A549 (cell line): ENCODE measurements around the gene TCAIM. TPM values are rescaled to one million over a fixed set of nuclear protein-coding genes. Genes with fewer than 3 reads are reported as not detected.

Experiments
- ATAC-seq, 2 experiments: fragments of 200-7000 bp in 1 of 2; fragments of >200 bp in 1 of 2; cut with Nextera tagmentation in 1 of 2; cut with Tn5 transposase in 1 of 2; 3 replicates each; pipeline versions ENCODE4 v1.8.0 to v1.9.1; 2018 to 2020; ENCODE audit warnings: mild to moderate bottlenecking in 1 of 2, moderate library complexity in 1 of 2
- CTCF ChIA-PET: fragments of 300-600 bp; sonication (Branson Sonifier 250); formaldehyde crosslinking; extraction: SDS; loops from one replicate; lab custom pipeline; 2021; ENCODE audit warnings: antibody characterized with exemption, inconsistent platforms; lab: Yijun Ruan, JAX
- POLR2A ChIA-PET: fragments of 350-600 bp; formaldehyde crosslinking; extraction: SDS; loops from one replicate; lab custom pipeline; 2021; ENCODE audit warnings: antibody characterized with exemption, inconsistent platforms; lab: Yijun Ruan, JAX
- DNase-seq, 2 experiments: peaks; one replicate each; pipeline versions ENCODE4 v3.0.0 to v3.0.0-alpha.2; 2011 to 2016; ENCODE audit warnings: low read depth in 1 of 2, low spot score in 1 of 2
- FAIRE-seq: peaks from 2 replicates; lab custom pipeline; 2011; peaks lifted over from hg19 to GRCh38; lab: Jason Lieb, UNC
- H3K27ac ChIP-seq, 2 experiments: fragments of >200 bp; sonication (Bioruptor Twin); formaldehyde crosslinking; 3 replicates each; pipeline ENCODE4 v1.5.1; 2016 to 2017
- H3K4me1 ChIP-seq: fragments of >200 bp; sonication (Bioruptor Twin); formaldehyde crosslinking; 3 replicates; pipeline ENCODE4 v1.6.1; 2016
- H3K4me2 ChIP-seq: fragments of >200 bp; sonication (Bioruptor Twin); formaldehyde crosslinking; 3 replicates; pipeline ENCODE4 v1.6.1; 2016
- H3K4me3 ChIP-seq: fragments of >200 bp; sonication (Bioruptor Twin); formaldehyde crosslinking; 3 replicates; pipeline ENCODE4 v1.5.1; 2016
- H3K9me3 ChIP-seq: fragments of >200 bp; sonication (Bioruptor Twin); formaldehyde crosslinking; 3 replicates; pipeline ENCODE4 v1.6.1; 2016
- BHLHE40 ChIP-seq: IDR thresholded peaks from 2 replicates; pipeline ENCODE4 v1.6.1; 2012; ENCODE audit warnings: low read depth, low read length, inconsistent platforms
- CEBPB ChIP-seq, 2 experiments: fragments of >200 bp in 1 of 2; sonication (Bioruptor Twin) in 1 of 2; formaldehyde crosslinking in 1 of 2; IDR thresholded peaks; 2 replicates each; pipeline ENCODE4 v1.6.1; 2012 to 2016
- CHD2 ChIP-seq: fragments of 150-350 bp; IDR thresholded peaks from 2 replicates; pipeline ENCODE4 v1.6.1; 2014; ENCODE audit warnings: low read length; ENCODE audit not compliant: partially characterized antibody
- EHMT2 ChIP-seq: fragments of 200-600 bp; sonication (generic); IDR thresholded peaks from 2 replicates; pipeline ENCODE4 v1.6.1; 2016; ENCODE audit warnings: antibody characterized with exemption, low read depth, mild to moderate bottlenecking, moderate library complexity
- ELK1 ChIP-seq: fragments of 150-350 bp; IDR thresholded peaks from 2 replicates; pipeline ENCODE4 v1.6.1; 2014; ENCODE audit warnings: low read depth, mild to moderate bottlenecking, low read length
- ESRRA ChIP-seq: fragments of 150-350 bp; IDR thresholded peaks from 2 replicates; pipeline ENCODE4 v1.6.1; 2014; ENCODE audit warnings: mild to moderate bottlenecking, low read length, borderline replicate concordance
- FOXS1 ChIP-seq: fragments of 250-450 bp; sonication (Bioruptor Pico); IDR thresholded peaks from 2 replicates; pipeline ENCODE4 v1.5.0; 2020; ENCODE audit warnings: mild to moderate bottlenecking, moderate library complexity
- HDAC2 ChIP-seq: fragments of 200-600 bp; sonication (generic); IDR thresholded peaks from 2 replicates; pipeline ENCODE4 v1.6.1; 2016
- HEYL ChIP-seq: fragments of 250-450 bp; sonication (Bioruptor Pico); IDR thresholded peaks from 2 replicates; pipeline ENCODE4 v1.8.0; 2021; ENCODE audit warnings: mild to moderate bottlenecking, moderate library complexity
- HOXA7 ChIP-seq: fragments of 250-450 bp; sonication (Bioruptor Pico); IDR thresholded peaks from 2 replicates; pipeline ENCODE4 v1.5.0; 2020; ENCODE audit warnings: mild to moderate bottlenecking, moderate library complexity
- HOXB13 ChIP-seq: fragments of 250-450 bp; sonication (Bioruptor Pico); IDR thresholded peaks from 2 replicates; pipeline ENCODE4 v1.5.0; 2020; ENCODE audit warnings: low read depth, mild to moderate bottlenecking, moderate library complexity
- JUN ChIP-seq, 2 experiments: fragments of >200 bp; sonication (Bioruptor Twin); formaldehyde crosslinking; IDR thresholded peaks; 2 replicates in 1 of 2; 3 replicates in 1 of 2; pipeline ENCODE4 v1.6.1; 2016 to 2017
- KDM1A ChIP-seq: fragments of 200-600 bp; sonication (generic); IDR thresholded peaks from 2 replicates; pipeline ENCODE4 v1.6.1; 2016; ENCODE audit warnings: low read depth, mild to moderate bottlenecking
- MAZ ChIP-seq: fragments of 150-350 bp; IDR thresholded peaks from 2 replicates; pipeline ENCODE4 v1.6.1; 2014; ENCODE audit warnings: antibody characterized with exemption, low read depth, low read length, borderline replicate concordance
- MYC ChIP-seq: IDR thresholded peaks from 2 replicates; pipeline ENCODE4 v1.6.1; 2012; ENCODE audit warnings: mild to moderate bottlenecking, inconsistent platforms, low read length, improper control_type of control experiment, borderline replicate concordance
- NFE2L2 ChIP-seq: fragments of 150-350 bp; conservative IDR thresholded peaks from 2 replicates; pipeline ENCODE4 v1.6.1; 2014; ENCODE audit warnings: low read length
- POLR2A ChIP-seq: IDR thresholded peaks from 2 replicates; pipeline ENCODE4 v1.6.1; 2012; ENCODE audit warnings: mild to moderate bottlenecking, low read length
- RAD21 ChIP-seq, 2 experiments: fragments of >200 bp in 1 of 2; sonication (Bioruptor Twin) in 1 of 2; formaldehyde crosslinking in 1 of 2; IDR thresholded peaks in 1 of 2; conservative IDR thresholded peaks in 1 of 2; 2 replicates in 1 of 2; 3 replicates in 1 of 2; pipeline ENCODE4 v1.6.1; 2012 to 2018; ENCODE audit warnings: inconsistent platforms in 1 of 2
- RARB ChIP-seq: fragments of 250-450 bp; sonication (Bioruptor Pico); IDR thresholded peaks from 2 replicates; pipeline ENCODE4 v1.8.0; 2021; ENCODE audit warnings: mild to moderate bottlenecking, moderate library complexity
- RNF2 ChIP-seq: fragments of 200-600 bp; sonication (generic); IDR thresholded peaks from 2 replicates; pipeline ENCODE4 v1.6.1; 2016; ENCODE audit warnings: low read depth, mild to moderate bottlenecking, antibody characterized with exemption, moderate library complexity, borderline replicate concordance
- SMC3 ChIP-seq: fragments of >200 bp; sonication (Bioruptor Twin); formaldehyde crosslinking; IDR thresholded peaks from 3 replicates; pipeline ENCODE4 v1.6.1; 2018; ENCODE audit warnings: inconsistent platforms
- SREBF2 ChIP-seq: fragments of 450-650 bp; IDR thresholded peaks from 2 replicates; pipeline ENCODE4 v1.6.1; 2014; ENCODE audit warnings: mild to moderate bottlenecking, moderate library complexity
- USF2 ChIP-seq: fragments of 450-650 bp; IDR thresholded peaks from 2 replicates; pipeline ENCODE4 v1.6.1; 2014; ENCODE audit warnings: antibody characterized with exemption
- WGBS: methylation state at CpG from one replicate; pipeline ENCODE4 v1.1.6; 2017; ENCODE audit errors: missing lambda C conversion rate; 5-methylcytosine and 5-hydroxymethylcytosine counted together
- polyA plus RNA-seq, 4 experiments: library from polyadenylated mRNA; depleted of rRNA in 3 of 4; stranded (reverse); fragments of >200 nt; fragmentation: RNase III in 1 of 4; extraction: RNeasy Plus Mini Kit Qiagen cat#74134 plus additional on column Dnase treatment in 1 of 4; gene quantifications; 2 replicates in 3 of 4; 3 replicates in 1 of 4; pipeline ENCODE4 v1.2.3, GENCODE V29; 2011 to 2017
- TF ChIP-seq, protein P1 (sequence below): IDR thresholded peaks from 2 replicates; pipeline ENCODE4 v1.6.1; 2012
- TF ChIP-seq, protein P2 (sequence below): fragments of 250-450 bp; sonication (Bioruptor Pico); IDR thresholded peaks from 2 replicates; pipeline ENCODE4 v1.5.0; 2021; ENCODE audit warnings: mild to moderate bottlenecking, moderate library complexity, borderline replicate concordance

Gene TCAIM
- polyA plus RNA-seq, 2 of the 4 experiments (the other 2 are of a cell fraction) = 10.8 to 19.2 TPM

- no peak for TF ChIP-seq RAD21 (conservative IDR thresholded peaks at IDR 0.05 in 1 of 2, IDR thresholded peaks at IDR 0.05 in 1 of 2)
- no peak for TF ChIP-seq SREBF2
- TF ChIP-seq KDM1A = no peak
These were observed 107.2 kb downstream of the TCAIM start (continued) for GRCh38 chr3:44445786-44446185.

DNA sequence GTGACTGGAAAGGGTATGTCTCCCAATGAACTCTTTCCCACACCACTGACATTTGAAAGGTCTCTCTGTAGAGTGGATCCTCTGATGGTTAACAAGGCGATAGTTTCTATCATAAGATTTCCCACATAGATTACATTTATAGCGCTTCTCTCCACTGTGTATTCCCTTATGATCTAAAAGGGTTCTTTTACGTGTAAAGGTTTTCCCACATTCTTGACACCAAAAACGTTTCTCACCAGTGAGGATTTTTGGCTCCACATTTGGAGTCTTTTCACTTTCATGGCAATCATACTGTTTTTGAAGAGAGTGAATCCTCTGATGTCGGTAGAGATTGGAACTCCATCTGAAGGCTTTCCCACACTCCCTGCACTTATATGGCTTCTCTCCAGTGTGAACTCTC, 108.4 kb downstream of the TCAIM start:
- ChIA-PET POLR2A (no interaction called here), CTCF (no interaction called here)
- WGBS = 92% methylated on average over 5 of the region's 5 CpGs

DNA sequence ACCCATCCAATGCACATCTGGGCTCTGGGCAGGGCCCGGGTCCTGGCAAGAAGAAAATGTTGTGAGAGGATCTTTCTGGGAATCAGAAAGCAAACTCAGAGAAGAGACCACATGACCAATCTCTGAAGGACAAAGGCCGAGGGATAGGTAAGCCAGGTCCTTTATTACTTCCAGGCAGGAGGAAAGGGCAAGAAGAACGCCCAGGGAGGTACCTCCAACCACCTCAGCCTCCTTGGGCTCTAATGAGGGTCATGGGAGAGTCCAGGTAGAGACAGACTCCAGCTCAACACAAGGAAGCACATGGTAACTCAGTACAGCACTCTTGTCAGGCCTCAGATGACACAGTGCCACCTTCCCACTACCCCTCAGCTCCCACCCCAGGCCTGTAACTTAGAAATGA, 112.9 kb downstream of the TCAIM start:
- ChIA-PET CTCF (no interaction called here), POLR2A (no interaction called here)
- 86% methylated on average over 3 of the region's 3 CpGs for WGBS
- Histone ChIP-seq H3K4me1 (no peaks in the 10 kb centered on the region), H3K4me2 (no peak overlapping the region), H3K27ac (no peak overlapping the region), H3K9me3 (peaks cover 54% of the 10 kb centered on the region), H3K4me3 (no peak overlapping the region)
- DNase-seq (no peak), FAIRE-seq (no peak), ATAC-seq (no peak)
- TF ChIP-seq HOXB13 (CRISPR knock-in tag) = no peak
- TF ChIP-seq JUN (IDR thresholded peaks at IDR 0.05) = no peak

More for the DNA sequence above, 108.4 kb downstream of the TCAIM start:
- FAIRE-seq (no peak), ATAC-seq (no peak), DNase-seq (no peak)
- Histone ChIP-seq H3K4me2 (no peak overlapping the region), H3K4me1 (no peaks in the 10 kb centered on the region), H3K27ac (no peak overlapping the region), H3K9me3 (peaks cover 72% of the 10 kb centered on the region), H3K4me3 (no peak overlapping the region)
- TF ChIP-seq HDAC2 (no peak), HOXA7 (CRISPR knock-in tag) (no peak), BHLHE40 (no peak), RNF2 (no peak), CEBPB (IDR thresholded peaks at IDR 0.05) (no peak), SMC3 (no peak), MAZ (no peak), POLR2A (no peak), HEYL (no peak)
- TF ChIP-seq, all 56 proteins: peak for 0

DNA sequence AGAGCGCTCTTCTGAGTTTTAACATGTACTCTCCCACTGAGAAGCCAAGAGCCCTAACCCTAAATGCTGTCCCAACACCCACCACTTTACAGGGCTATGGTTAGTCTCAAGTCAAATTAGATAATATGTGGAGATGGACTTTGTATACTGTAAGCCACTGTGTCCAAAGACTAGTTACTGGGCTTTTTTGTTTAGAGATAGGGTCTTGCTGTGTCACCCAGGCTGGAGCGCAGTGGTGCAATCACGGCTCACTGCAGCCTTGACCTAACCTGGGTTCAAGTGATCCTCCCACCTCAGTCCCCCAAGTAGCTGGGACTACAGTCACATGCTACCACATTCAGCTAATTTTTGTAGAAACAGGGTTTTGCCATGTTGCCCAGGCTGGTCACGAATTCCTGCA, 115.7 kb downstream of the TCAIM start:
- no peak for ATAC-seq
- Histone ChIP-seq H3K4me1 (no peaks in the 10 kb centered on the region), H3K9me3 (peaks cover 34% of the 10 kb centered on the region), H3K27ac (no peak overlapping the region), H3K4me3 (no peak overlapping the region), H3K4me2 (no peak overlapping the region)
- no peak for DNase-seq
- no peak for FAIRE-seq
- 83% methylated on average over 3 of the region's 4 CpGs for WGBS
- ChIA-PET POLR2A (no interaction called here), CTCF (no interaction called here)
- TF ChIP-seq EHMT2 = no peak
- TF ChIP-seq ELK1 = no peak
- TF ChIP-seq, protein P1, sequence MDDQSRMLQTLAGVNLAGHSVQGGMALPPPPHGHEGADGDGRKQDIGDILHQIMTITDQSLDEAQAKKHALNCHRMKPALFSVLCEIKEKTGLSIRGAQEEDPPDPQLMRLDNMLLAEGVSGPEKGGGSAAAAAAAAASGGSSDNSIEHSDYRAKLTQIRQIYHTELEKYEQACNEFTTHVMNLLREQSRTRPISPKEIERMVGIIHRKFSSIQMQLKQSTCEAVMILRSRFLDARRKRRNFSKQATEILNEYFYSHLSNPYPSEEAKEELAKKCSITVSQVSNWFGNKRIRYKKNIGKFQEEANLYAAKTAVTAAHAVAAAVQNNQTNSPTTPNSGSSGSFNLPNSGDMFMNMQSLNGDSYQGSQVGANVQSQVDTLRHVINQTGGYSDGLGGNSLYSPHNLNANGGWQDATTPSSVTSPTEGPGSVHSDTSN = no peak
- TF ChIP-seq, protein P2, sequence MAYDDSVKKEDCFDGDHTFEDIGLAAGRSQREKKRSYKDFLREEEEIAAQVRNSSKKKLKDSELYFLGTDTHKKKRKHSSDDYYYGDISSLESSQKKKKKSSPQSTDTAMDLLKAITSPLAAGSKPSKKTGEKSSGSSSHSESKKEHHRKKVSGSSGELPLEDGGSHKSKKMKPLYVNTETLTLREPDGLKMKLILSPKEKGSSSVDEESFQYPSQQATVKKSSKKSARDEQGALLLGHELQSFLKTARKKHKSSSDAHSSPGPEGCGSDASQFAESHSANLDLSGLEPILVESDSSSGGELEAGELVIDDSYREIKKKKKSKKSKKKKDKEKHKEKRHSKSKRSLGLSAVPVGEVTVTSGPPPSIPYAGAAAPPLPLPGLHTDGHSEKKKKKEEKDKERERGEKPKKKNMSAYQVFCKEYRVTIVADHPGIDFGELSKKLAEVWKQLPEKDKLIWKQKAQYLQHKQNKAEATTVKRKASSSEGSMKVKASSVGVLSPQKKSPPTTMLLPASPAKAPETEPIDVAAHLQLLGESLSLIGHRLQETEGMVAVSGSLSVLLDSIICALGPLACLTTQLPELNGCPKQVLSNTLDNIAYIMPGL = no peak
- TF ChIP-seq ESRRA = no peak
- TF ChIP-seq USF2 = no peak
- TF ChIP-seq BHLHE40 = no peak
- no peak for TF ChIP-seq CHD2
- no peak for TF ChIP-seq SREBF2
- no peak for TF ChIP-seq NFE2L2
- TF ChIP-seq FOXS1 = no peak
- no peak for TF ChIP-seq HOXA7 (CRISPR knock-in tag)
- no peak for TF ChIP-seq RAD21 (conservative IDR thresholded peaks at IDR 0.05 in 1 of 2, IDR thresholded peaks at IDR 0.05 in 1 of 2)
- TF ChIP-seq MYC = no peak
- TF ChIP-seq KDM1A = no peak
- TF ChIP-seq RARB (CRISPR knock-in tag) = no peak
